Fibroblast of lung (primary cell): ENCODE data around the gene TTI1.

Source experiments
- EZH2 ChIP-seq: IDR thresholded peaks from 2 replicates; pipeline ENCODE4 v1.5.1; 2012; ENCODE audit warnings: low read length, control low read depth, mild to moderate bottlenecking; ENCODE audit errors: missing control alignments
- TF ChIP-seq, protein P1 (sequence below), 2 donors: IDR thresholded peaks in 1 of 2; conservative IDR thresholded peaks in 1 of 2; 1 replicate in 1 of 2; 2 replicates in 1 of 2; pipeline ENCODE4 v1.5.1; 2011 to 2012; ENCODE audit warnings: low read length in 2 of 2, control low read depth in 1 of 2, inconsistent platforms in 1 of 2, low read depth in 1 of 2, mild to moderate bottlenecking in 1 of 2

DNA sequence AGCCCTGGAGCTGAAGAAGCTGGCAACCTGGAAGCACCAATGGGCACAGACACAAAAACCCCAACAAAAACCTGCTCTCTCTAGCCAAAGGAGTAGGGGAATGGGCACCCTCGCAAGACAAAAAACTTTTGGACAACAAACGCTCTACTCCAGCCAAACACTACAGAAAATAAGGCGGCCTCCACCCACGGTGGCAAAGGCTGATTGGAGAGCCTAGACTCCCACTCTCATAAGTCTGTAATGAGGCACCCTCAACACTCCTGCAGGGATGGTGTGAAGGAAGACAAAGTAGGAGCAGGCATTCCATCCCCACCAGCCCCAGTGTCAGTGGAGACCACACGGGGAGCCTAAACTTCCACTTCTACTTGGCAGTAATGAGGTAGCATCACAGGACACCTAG lies 8.8 kb downstream of the TTI1 start:
- TF ChIP-seq, protein P1, sequence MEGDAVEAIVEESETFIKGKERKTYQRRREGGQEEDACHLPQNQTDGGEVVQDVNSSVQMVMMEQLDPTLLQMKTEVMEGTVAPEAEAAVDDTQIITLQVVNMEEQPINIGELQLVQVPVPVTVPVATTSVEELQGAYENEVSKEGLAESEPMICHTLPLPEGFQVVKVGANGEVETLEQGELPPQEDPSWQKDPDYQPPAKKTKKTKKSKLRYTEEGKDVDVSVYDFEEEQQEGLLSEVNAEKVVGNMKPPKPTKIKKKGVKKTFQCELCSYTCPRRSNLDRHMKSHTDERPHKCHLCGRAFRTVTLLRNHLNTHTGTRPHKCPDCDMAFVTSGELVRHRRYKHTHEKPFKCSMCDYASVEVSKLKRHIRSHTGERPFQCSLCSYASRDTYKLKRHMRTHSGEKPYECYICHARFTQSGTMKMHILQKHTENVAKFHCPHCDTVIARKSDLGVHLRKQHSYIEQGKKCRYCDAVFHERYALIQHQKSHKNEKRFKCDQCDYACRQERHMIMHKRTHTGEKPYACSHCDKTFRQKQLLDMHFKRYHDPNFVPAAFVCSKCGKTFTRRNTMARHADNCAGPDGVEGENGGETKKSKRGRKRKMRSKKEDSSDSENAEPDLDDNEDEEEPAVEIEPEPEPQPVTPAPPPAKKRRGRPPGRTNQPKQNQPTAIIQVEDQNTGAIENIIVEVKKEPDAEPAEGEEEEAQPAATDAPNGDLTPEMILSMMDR (conservative IDR thresholded peaks at IDR 0.05 in 1 of 2, IDR thresholded peaks at IDR 0.05 in 1 of 2; ENCODE audit: low read depth in 1 of 2, low read length in 2 of 2) = no peak
- TF ChIP-seq EZH2 = no peak
